ENCODE measurements around the gene NIPAL3.
"Not testable (repeated sequence)": the region's sequence is repeated elsewhere in the genome, so short reads cannot be mapped to it uniquely, and the experiment has no call there.

The NIPAL3 gene

DNA sequence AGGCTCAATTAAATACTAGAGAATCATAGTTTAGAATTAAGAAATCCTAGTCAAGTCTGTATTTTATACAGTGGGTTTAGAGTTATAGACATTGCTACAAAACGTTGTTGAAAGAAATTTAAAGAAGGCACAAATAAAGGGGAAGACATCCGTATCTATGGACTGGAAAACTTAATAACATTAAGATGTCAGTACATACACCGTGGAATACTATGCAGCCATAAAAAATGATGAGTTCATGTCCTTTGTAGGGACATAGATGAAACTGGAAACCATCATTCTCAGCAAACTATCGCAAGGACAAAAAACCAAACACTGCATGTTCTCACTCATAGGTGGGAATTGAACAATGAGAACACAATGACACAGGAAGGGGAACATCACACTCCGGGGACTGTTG is 104.7 kb downstream of the NIPAL3 start:
- not testable (repeated sequence) for H3K4me1 ChIP-seq (ENCODE audit: control insufficient read depth, insufficient read depth, low read length); H3K9me3 ChIP-seq (ENCODE audit: control insufficient read depth in 2 of 2, low read length in 2 of 2); H3K4me3 ChIP-seq (ENCODE audit: low read length in 2 of 2); H3K36me3 ChIP-seq (ENCODE audit: control insufficient read depth in 2 of 2, insufficient read depth in 2 of 2, low read length in 2 of 2); H3K27me3 ChIP-seq (ENCODE audit: control insufficient read depth in 1 of 2, insufficient read depth in 2 of 2, low read length in 2 of 2); H3K27ac ChIP-seq (ENCODE audit: low read length); H3K9ac ChIP-seq (ENCODE audit: low read length in 2 of 2)

Measured in stomach smooth muscle (tissue), 2 donors.